Endothelial cell of umbilical vein (primary cell): ENCODE measurements around the gene LHX3.

Source experiments
- EZH2 ChIP-seq: IDR thresholded peaks from 2 replicates; pipeline ENCODE4 v1.6.1; 2012; ENCODE audit warnings: borderline replicate concordance, low read depth, mild to moderate bottlenecking, moderate library complexity, low read length, inconsistent platforms; ENCODE audit not compliant: severe bottlenecking
- TF ChIP-seq, protein P1 (sequence below), 2 donors: IDR thresholded peaks; 1 replicate in 1 of 2; 2 replicates in 1 of 2; pipeline ENCODE4 v1.5.1; 2011; ENCODE audit warnings: low read length in 2 of 2, mild to moderate bottlenecking in 2 of 2, moderate library complexity in 2 of 2, control low read depth in 1 of 2, inconsistent platforms in 1 of 2, low read depth in 1 of 2; ENCODE audit not compliant: insufficient read depth in 1 of 2; ENCODE audit errors: extremely low read depth in 1 of 2

- TF ChIP-seq, protein P1, sequence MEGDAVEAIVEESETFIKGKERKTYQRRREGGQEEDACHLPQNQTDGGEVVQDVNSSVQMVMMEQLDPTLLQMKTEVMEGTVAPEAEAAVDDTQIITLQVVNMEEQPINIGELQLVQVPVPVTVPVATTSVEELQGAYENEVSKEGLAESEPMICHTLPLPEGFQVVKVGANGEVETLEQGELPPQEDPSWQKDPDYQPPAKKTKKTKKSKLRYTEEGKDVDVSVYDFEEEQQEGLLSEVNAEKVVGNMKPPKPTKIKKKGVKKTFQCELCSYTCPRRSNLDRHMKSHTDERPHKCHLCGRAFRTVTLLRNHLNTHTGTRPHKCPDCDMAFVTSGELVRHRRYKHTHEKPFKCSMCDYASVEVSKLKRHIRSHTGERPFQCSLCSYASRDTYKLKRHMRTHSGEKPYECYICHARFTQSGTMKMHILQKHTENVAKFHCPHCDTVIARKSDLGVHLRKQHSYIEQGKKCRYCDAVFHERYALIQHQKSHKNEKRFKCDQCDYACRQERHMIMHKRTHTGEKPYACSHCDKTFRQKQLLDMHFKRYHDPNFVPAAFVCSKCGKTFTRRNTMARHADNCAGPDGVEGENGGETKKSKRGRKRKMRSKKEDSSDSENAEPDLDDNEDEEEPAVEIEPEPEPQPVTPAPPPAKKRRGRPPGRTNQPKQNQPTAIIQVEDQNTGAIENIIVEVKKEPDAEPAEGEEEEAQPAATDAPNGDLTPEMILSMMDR (IDR thresholded peaks at IDR 0.05; ENCODE audit: extremely low read depth in 1 of 2, insufficient read depth in 1 of 2, low read depth in 1 of 2, low read length in 2 of 2): no peak
- TF ChIP-seq EZH2: no peak
These were observed 29.2 kb downstream of the LHX3 start for GRCh38 chr9:136175616-136176197.
